Activated naive CD8-positive, alpha-beta T cell treated with anti-CD3 and anti-CD28 coated beads for 36 hours (primary cell): Measurements from ENCODE around the gene LRRC23. TPM values are rescaled to one million over a fixed set of nuclear protein-coding genes. Genes with fewer than 3 reads are reported as not detected.

ENCODE experiments used
- DNase-seq: peaks from one replicate; pipeline ENCODE4 v3.0.0; 2021
- H3K27ac Mint-ChIP-seq: one replicate; pipeline ENCODE4 v1.8.0; 2022; ENCODE audit warnings: mild to moderate bottlenecking, moderate library complexity, mixed read lengths
- H3K27me3 Mint-ChIP-seq: one replicate; pipeline ENCODE4 v1.8.0; 2022; ENCODE audit warnings: mild to moderate bottlenecking, mixed read lengths
- H3K36me3 Mint-ChIP-seq: one replicate; pipeline ENCODE4 v1.8.0; 2021; ENCODE audit warnings: mild to moderate bottlenecking, mixed read lengths
- H3K4me1 Mint-ChIP-seq: one replicate; pipeline ENCODE4 v1.8.0; 2021; ENCODE audit warnings: mixed read lengths
- H3K4me3 Mint-ChIP-seq: one replicate; pipeline ENCODE4 v1.8.0; 2022; ENCODE audit warnings: mild to moderate bottlenecking, moderate library complexity, mixed read lengths
- H3K9me3 Mint-ChIP-seq: one replicate; pipeline ENCODE4 v1.8.0; 2022; ENCODE audit warnings: mixed read lengths
- total RNA-seq, 2 experiments: library from RNA; stranded (reverse); gene quantifications; one replicate each; pipeline ENCODE4 v1.2.3, GENCODE V29; 2021

The LRRC23 gene
- total RNA-seq, 2 experiments from 2014 or later, result 3.0 to 4.1 TPM

- peaks cover 2% of the 10 kb centered on the region for H3K27me3 Mint-ChIP-seq
- peak overlapping the region; percentile 100 for H3K4me3 Mint-ChIP-seq
- H3K9me3 Mint-ChIP-seq, result no peaks in the 10 kb centered on the region
- no peak for DNase-seq
- H3K36me3 Mint-ChIP-seq, result peaks cover 81% of the 10 kb centered on the region
- peaks cover 74% of the 10 kb centered on the region for H3K4me1 Mint-ChIP-seq
- peak overlapping the region; percentile 93 for H3K27ac Mint-ChIP-seq
These were observed 54.0 kb downstream of the LRRC23 start for GRCh38 chr12:6958609-6959057.

- Mint-ChIP-seq H3K36me3 (peaks cover 75% of the 10 kb centered on the region), H3K4me1 (peaks cover 71% of the 10 kb centered on the region), H3K9me3 (no peaks in the 10 kb centered on the region), H3K4me3 (peak overlapping the region; percentile 100), H3K27ac (peak overlapping the region; percentile 93), H3K27me3 (no peaks in the 10 kb centered on the region)
- peak; percentile 71 for DNase-seq
These were observed 54.6 kb downstream of the LRRC23 start for GRCh38 chr12:6959058-6959804.

GRCh38 chr12:6959805-6960592 lies 55.4 kb downstream of the LRRC23 start:
- Mint-ChIP-seq H3K27me3 (no peaks in the 10 kb centered on the region), H3K4me3 (peak overlapping the region; percentile 100), H3K36me3 (peaks cover 68% of the 10 kb centered on the region), H3K4me1 (peaks cover 74% of the 10 kb centered on the region), H3K27ac (peak overlapping the region; percentile 93), H3K9me3 (no peaks in the 10 kb centered on the region)
- DNase-seq, result no peak

- DNase-seq, result no peak
- Mint-ChIP-seq H3K27me3 (no peaks in the 10 kb centered on the region), H3K4me1 (peaks cover 75% of the 10 kb centered on the region), H3K36me3 (peaks cover 68% of the 10 kb centered on the region), H3K4me3 (peak overlapping the region; percentile 100), H3K9me3 (no peaks in the 10 kb centered on the region), H3K27ac (peak overlapping the region; percentile 93)
These were observed 56.1 kb downstream of the LRRC23 start for GRCh38 chr12:6960593-6961277.

GRCh38 chr12:6961278-6961694 lies 56.7 kb downstream of the LRRC23 start:
- DNase-seq, result peak; percentile 91
- Mint-ChIP-seq H3K4me3 (peak overlapping the region; percentile 100), H3K27me3 (no peaks in the 10 kb centered on the region), H3K27ac (peak overlapping the region; percentile 93), H3K36me3 (peaks cover 67% of the 10 kb centered on the region), H3K4me1 (peaks cover 74% of the 10 kb centered on the region), H3K9me3 (no peaks in the 10 kb centered on the region)

GRCh38 chr12:6961695-6962284 lies 57.2 kb downstream of the LRRC23 start:
- peaks cover 64% of the 10 kb centered on the region for H3K36me3 Mint-ChIP-seq
- H3K27me3 Mint-ChIP-seq, result no peaks in the 10 kb centered on the region
- DNase-seq, result peak; percentile 67
- H3K9me3 Mint-ChIP-seq, result no peaks in the 10 kb centered on the region
- H3K4me1 Mint-ChIP-seq, result peaks cover 73% of the 10 kb centered on the region
- peak overlapping the region; percentile 100 for H3K4me3 Mint-ChIP-seq
- peak overlapping the region; percentile 93 for H3K27ac Mint-ChIP-seq

GRCh38 chr12:6962285-6963015 lies 57.8 kb downstream of the LRRC23 start:
- Mint-ChIP-seq H3K4me1 (peaks cover 71% of the 10 kb centered on the region), H3K27me3 (no peaks in the 10 kb centered on the region), H3K9me3 (no peaks in the 10 kb centered on the region), H3K27ac (peak overlapping the region; percentile 93), H3K36me3 (peaks cover 61% of the 10 kb centered on the region), H3K4me3 (peak overlapping the region; percentile 100)
- peak; percentile 13 for DNase-seq

- Mint-ChIP-seq H3K9me3 (no peaks in the 10 kb centered on the region), H3K4me1 (peaks cover 69% of the 10 kb centered on the region), H3K36me3 (peaks cover 60% of the 10 kb centered on the region), H3K27ac (peak overlapping the region; percentile 93), H3K27me3 (no peaks in the 10 kb centered on the region), H3K4me3 (peak overlapping the region; percentile 34)
- DNase-seq, result peak; percentile 9
These were observed 58.6 kb downstream of the LRRC23 start for GRCh38 chr12:6963016-6963731.

Other genes with a start within 250 kb of the LRRC23 start
- gene ING4, start 241.7 kb upstream of the LRRC23 start, total RNA-seq, result 10 to 100 TPM; 10.9 to 11.1 TPM
- gene ZNF384, start 215.4 kb upstream of the LRRC23 start, total RNA-seq, result 10 to 100 TPM; 60.6 to 61.8 TPM
- gene PIANP, start 204.0 kb upstream of the LRRC23 start, total RNA-seq, result under 1 TPM in 1 of 2 experiments, not detected in 1; 0.37 TPM
- gene COPS7A, start 180.8 kb upstream of the LRRC23 start, total RNA-seq, result 10 to 100 TPM; 37.1 to 41.6 TPM
- 100 to 1,000 TPM; 134 to 141 TPM for gene MLF2, start 151.7 kb upstream of the LRRC23 start, total RNA-seq
- gene PTMS, start 138.5 kb upstream of the LRRC23 start, total RNA-seq, result 10 to 100 TPM; 23.3 to 25.1 TPM
- gene LAG3, start 132.3 kb upstream of the LRRC23 start, total RNA-seq, result 10 to 100 TPM; 64.8 to 67.7 TPM
- 1 to 10 TPM; 2.2 to 2.5 TPM for gene CD4, start 115.3 kb upstream of the LRRC23 start, total RNA-seq
- under 1 TPM; 0.54 to 0.76 TPM for gene GPR162, start 83.0 kb upstream of the LRRC23 start, total RNA-seq
- under 1 TPM; 0.36 to 0.60 TPM for gene P3H3, start 76.4 kb upstream of the LRRC23 start, total RNA-seq
- gene GNB3, start 63.9 kb upstream of the LRRC23 start, total RNA-seq, result under 1 TPM in 1 of 2 experiments, not detected in 1; 0.10 TPM
- 10 to 100 TPM; 62.5 to 64.0 TPM for gene CDCA3, start 53.5 kb upstream of the LRRC23 start, total RNA-seq
- 100 to 1,000 TPM; 125 to 127 TPM for gene USP5, start 52.7 kb upstream of the LRRC23 start, total RNA-seq
- 1,000 to 10,000 TPM; 1,593 to 1,653 TPM for gene TPI1, start 37.3 kb upstream of the LRRC23 start, total RNA-seq
- 1 to 10 TPM; 2.7 to 3.0 TPM for gene SPSB2, start 31.5 kb upstream of the LRRC23 start, total RNA-seq
- 100 to 1,000 TPM; 140 to 141 TPM for gene ENO2, start 9.8 kb downstream of the LRRC23 start, total RNA-seq
- gene ATN1, start 23.1 kb downstream of the LRRC23 start, total RNA-seq, result 10 to 100 TPM; 27.6 to 28.5 TPM
- not detected for gene RNU7-1, start 39.0 kb downstream of the LRRC23 start, total RNA-seq
- 100 to 1,000 TPM; 203 to 208 TPM for gene C12orf57, start 39.2 kb downstream of the LRRC23 start, total RNA-seq
- 100 to 1,000 TPM; 457 to 467 TPM for gene PTPN6, start 46.5 kb downstream of the LRRC23 start, total RNA-seq
- gene PHB2, start 65.8 kb downstream of the LRRC23 start, total RNA-seq, result 100 to 1,000 TPM; 556 to 557 TPM
- 100 to 1,000 TPM; 130 to 140 TPM for gene EMG1, start 66.1 kb downstream of the LRRC23 start, total RNA-seq
- 10 to 100 TPM; 23.3 to 23.8 TPM for gene LPCAT3, start 113.7 kb downstream of the LRRC23 start, total RNA-seq
- gene C1S, start 155.9 kb downstream of the LRRC23 start, total RNA-seq, result under 1 TPM; 0.47 to 0.66 TPM
- gene C1R, start 187.6 kb downstream of the LRRC23 start, total RNA-seq, result 1 to 10 TPM; 1.6 to 2.5 TPM
- gene C1RL, start 204.4 kb downstream of the LRRC23 start, total RNA-seq, result 10 to 100 TPM in 1 of 2 experiments, 1 to 10 TPM in 1; 8.6 to 10.1 TPM
- not detected for gene RBP5, start 224.1 kb downstream of the LRRC23 start, total RNA-seq
- 10 to 100 TPM; 16.5 to 17.2 TPM for gene CLSTN3, start 225.5 kb downstream of the LRRC23 start, total RNA-seq